HG02852 (cell line): Measurements from ENCODE around the gene CEACAM19.
"Not testable (repeated sequence)": the region's sequence is repeated elsewhere in the genome, so short reads cannot be mapped to it uniquely, and the experiment has no call there.

Experiments
- ATAC-seq: cut with Tn5 transposase; IDR thresholded peaks from one replicate; pipeline ENCODE4 v1.9.1; 2021; ENCODE audit warnings: mild to moderate bottlenecking, moderate library complexity; ENCODE audit not compliant: unreplicated experiment

The CEACAM19 gene

GRCh38 chr19:44645407-44646048, 25.8 kb upstream of the CEACAM19 start:
- ATAC-seq, result no peak

- no peak for ATAC-seq
Observed at GRCh38 chr19:44646049-44646416, 25.2 kb upstream of the CEACAM19 start.

GRCh38 chr19:44647144-44647543, 24.1 kb upstream of the CEACAM19 start:
- no peak for ATAC-seq

- no peak for ATAC-seq
Observed at GRCh38 chr19:44648631-44649251, 22.5 kb upstream of the CEACAM19 start.

- ATAC-seq, result no peak
Observed at GRCh38 chr19:44649578-44650145, 21.6 kb upstream of the CEACAM19 start.

GRCh38 chr19:44653343-44653742, 17.9 kb upstream of the CEACAM19 start:
- no peak for ATAC-seq

GRCh38 chr19:44653977-44654774, 17.1 kb upstream of the CEACAM19 start:
- no peak for ATAC-seq

- no peak for ATAC-seq
Observed at GRCh38 chr19:44657211-44657921, 13.9 kb upstream of the CEACAM19 start.

GRCh38 chr19:44658069-44658733, 13.1 kb upstream of the CEACAM19 start:
- ATAC-seq, result no peak

GRCh38 chr19:44660081-44660480, 11.2 kb upstream of the CEACAM19 start:
- ATAC-seq, result no peak

GRCh38 chr19:44661205-44661604, 10.1 kb upstream of the CEACAM19 start:
- no peak for ATAC-seq

- ATAC-seq, result no peak
Observed at GRCh38 chr19:44661904-44662303, 9.4 kb upstream of the CEACAM19 start.

- no peak for ATAC-seq
Observed at GRCh38 chr19:44662691-44663385, 8.4 kb upstream of the CEACAM19 start.

GRCh38 chr19:44663996-44664395, 7.3 kb upstream of the CEACAM19 start:
- no peak for ATAC-seq

GRCh38 chr19:44664976-44665375, 6.3 kb upstream of the CEACAM19 start:
- ATAC-seq, result no peak

- ATAC-seq, result no peak
Observed at GRCh38 chr19:44666852-44667556, 4.3 kb upstream of the CEACAM19 start.

- no peak for ATAC-seq
Observed at GRCh38 chr19:44668985-44669764, 2.1 kb upstream of the CEACAM19 start.

- not testable (repeated sequence) for ATAC-seq
Observed at GRCh38 chr19:44670027-44670426, 1.3 kb upstream of the CEACAM19 start.

GRCh38 chr19:44672226-44672625, 944 bp downstream of the CEACAM19 start:
- ATAC-seq, result no peak
